Large intestine (tissue), 3 donors: Measurements from ENCODE around the gene C12orf75. TPM values are rescaled to one million over a fixed set of nuclear protein-coding genes. Genes with fewer than 3 reads are reported as not detected.
"Not testable (repeated sequence)": the region's sequence is repeated elsewhere in the genome, so short reads cannot be mapped to it uniquely, and the experiment has no call there.

ENCODE experiments used
- DNase-seq, 2 donors: peaks; one replicate each; pipeline versions ENCODE4 v3.0.0 to v3.0.0-alpha.2; 2013
- H3K27ac ChIP-seq: one replicate; pipeline ENCODE4 v1.5.1; 2013; ENCODE audit warnings: low read length
- H3K27me3 ChIP-seq: 2 replicates; pipeline ENCODE4 v1.6.1; 2013; ENCODE audit warnings: low read length; ENCODE audit not compliant: control insufficient read depth, insufficient read depth
- H3K36me3 ChIP-seq: 2 replicates; pipeline ENCODE4 v1.6.1; 2013; ENCODE audit warnings: low read length; ENCODE audit not compliant: control insufficient read depth, insufficient read depth
- H3K4me1 ChIP-seq: one replicate; pipeline ENCODE4 v1.6.1; 2013; ENCODE audit warnings: low read length; ENCODE audit not compliant: control insufficient read depth, insufficient read depth
- H3K4me3 ChIP-seq: one replicate; pipeline ENCODE4 v1.5.1; 2013; ENCODE audit warnings: low read length
- H3K9me3 ChIP-seq: one replicate; pipeline ENCODE4 v1.6.1; 2013; ENCODE audit warnings: mild to moderate bottlenecking, low read depth, low read length, moderate library complexity; ENCODE audit not compliant: control insufficient read depth
- WGBS: methylation state at CpG from one replicate; pipeline ENCODE4 v1.1.5; 2013; ENCODE audit warnings: low lambda C conversion rate; ENCODE audit not compliant: insufficient coverage; 5-methylcytosine and 5-hydroxymethylcytosine counted together
- polyA plus RNA-seq: library from polyadenylated mRNA; unstranded; fragments of 120-200 nt; gene quantifications from one replicate; pipeline ENCODE4 v1.2.1, GENCODE V29; 2013

C12orf75 gene
- polyA plus RNA-seq, 1 donor = 31.2 TPM

DNA sequence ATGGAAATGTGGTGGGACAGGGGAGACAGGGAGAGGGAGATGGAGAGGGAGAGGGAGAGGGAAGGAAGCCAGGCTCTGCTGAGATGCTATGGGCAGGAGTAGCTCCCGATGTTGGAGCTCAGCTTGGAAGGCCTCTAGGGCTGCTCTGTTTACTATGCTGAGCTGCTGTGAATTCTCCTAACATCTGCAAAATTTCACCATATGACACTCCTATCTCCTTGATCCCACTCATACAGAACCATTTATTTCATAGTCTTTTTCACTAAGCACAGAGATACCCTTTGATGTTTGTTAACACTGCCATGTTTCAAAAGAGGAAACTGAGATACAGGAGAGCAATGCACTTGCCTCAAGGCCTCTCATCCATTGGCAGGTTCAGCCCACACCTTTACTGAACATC is 60.7 kb downstream of the C12orf75 start:
- no peak overlapping the region for H3K27ac ChIP-seq
- no peak for DNase-seq
- no CpG with 5 or more reads among the region's 1 CpG for WGBS

GRCh38 chr12:105393587-105393986 is 63.1 kb downstream of the C12orf75 start:
- H3K4me1 ChIP-seq = no peaks in the 10 kb centered on the region
- H3K4me3 ChIP-seq = no peak overlapping the region
- H3K9me3 ChIP-seq = no peaks in the 10 kb centered on the region
- DNase-seq = no peak
- no peaks in the 10 kb centered on the region for H3K36me3 ChIP-seq
- no CpG with 5 or more reads among the region's 4 CpGs for WGBS
- no peak overlapping the region for H3K27ac ChIP-seq
- H3K27me3 ChIP-seq = no peaks in the 10 kb centered on the region

More for the DNA sequence above, 60.7 kb downstream of the C12orf75 start:
- Histone ChIP-seq H3K4me3 (no peak overlapping the region), H3K36me3 (no peaks in the 10 kb centered on the region), H3K9me3 (no peaks in the 10 kb centered on the region), H3K27me3 (no peaks in the 10 kb centered on the region), H3K4me1 (no peaks in the 10 kb centered on the region)

DNA sequence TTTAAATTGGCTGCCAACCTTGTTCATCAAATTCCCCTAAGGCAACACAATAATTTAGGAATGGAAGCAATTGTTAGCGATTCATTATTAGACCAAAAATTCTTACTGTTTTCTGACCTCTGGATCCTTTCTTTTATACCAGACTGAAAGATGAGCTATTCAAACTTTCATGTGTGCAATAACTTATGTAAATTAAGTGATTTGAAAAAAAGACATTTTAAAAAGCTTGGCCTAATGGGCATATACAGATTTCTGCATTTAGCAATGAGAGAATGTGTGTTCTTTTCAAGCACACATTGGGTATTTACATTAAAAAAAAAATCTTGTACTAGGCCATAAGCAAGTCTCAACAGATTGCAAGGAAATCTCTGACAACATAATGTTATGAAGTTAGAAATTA is 65.5 kb downstream of the C12orf75 start:
- Histone ChIP-seq H3K27ac (no peak overlapping the region), H3K4me3 (no peak overlapping the region), H3K27me3 (no peaks in the 10 kb centered on the region), H3K9me3 (no peaks in the 10 kb centered on the region), H3K36me3 (no peaks in the 10 kb centered on the region), H3K4me1 (no peaks in the 10 kb centered on the region)
- WGBS = no CpG with 5 or more reads among the region's 1 CpG
- DNase-seq = no peak

GRCh38 chr12:105396983-105397382 is 66.5 kb downstream of the C12orf75 start:
- Histone ChIP-seq H3K9me3 (no peaks in the 10 kb centered on the region), H3K36me3 (no peaks in the 10 kb centered on the region), H3K4me1 (no peaks in the 10 kb centered on the region), H3K27ac (no peak overlapping the region), H3K27me3 (no peaks in the 10 kb centered on the region), H3K4me3 (no peak overlapping the region)
- no peak for DNase-seq
- no CpG with 5 or more reads among the region's 2 CpGs for WGBS

GRCh38 chr12:105398930-105399329 is 68.4 kb downstream of the C12orf75 start:
- Histone ChIP-seq H3K27ac (no peak overlapping the region), H3K27me3 (no peaks in the 10 kb centered on the region), H3K4me1 (no peaks in the 10 kb centered on the region), H3K36me3 (no peaks in the 10 kb centered on the region), H3K9me3 (no peaks in the 10 kb centered on the region), H3K4me3 (no peak overlapping the region)
- DNase-seq = no peak
- WGBS = no CpG with 5 or more reads among the region's 2 CpGs

- H3K27me3 ChIP-seq = no peaks in the 10 kb centered on the region
- no peak overlapping the region for H3K4me3 ChIP-seq
- H3K27ac ChIP-seq = no peak overlapping the region
- no peaks in the 10 kb centered on the region for H3K36me3 ChIP-seq
- H3K9me3 ChIP-seq = no peaks in the 10 kb centered on the region
- H3K4me1 ChIP-seq = no peaks in the 10 kb centered on the region
- WGBS = no CpG with 5 or more reads among the region's 7 CpGs
- no peak for DNase-seq
Observed at GRCh38 chr12:105399428-105400081, 69.1 kb downstream of the C12orf75 start.

GRCh38 chr12:105400227-105400626 is 69.7 kb downstream of the C12orf75 start:
- DNase-seq = no peak
- Histone ChIP-seq H3K4me3 (no peak overlapping the region), H3K36me3 (no peaks in the 10 kb centered on the region), H3K9me3 (no peaks in the 10 kb centered on the region), H3K27me3 (no peaks in the 10 kb centered on the region), H3K27ac (no peak overlapping the region), H3K4me1 (no peaks in the 10 kb centered on the region)
- WGBS = 100% methylated on average over 3 of the region's 4 CpGs

DNA sequence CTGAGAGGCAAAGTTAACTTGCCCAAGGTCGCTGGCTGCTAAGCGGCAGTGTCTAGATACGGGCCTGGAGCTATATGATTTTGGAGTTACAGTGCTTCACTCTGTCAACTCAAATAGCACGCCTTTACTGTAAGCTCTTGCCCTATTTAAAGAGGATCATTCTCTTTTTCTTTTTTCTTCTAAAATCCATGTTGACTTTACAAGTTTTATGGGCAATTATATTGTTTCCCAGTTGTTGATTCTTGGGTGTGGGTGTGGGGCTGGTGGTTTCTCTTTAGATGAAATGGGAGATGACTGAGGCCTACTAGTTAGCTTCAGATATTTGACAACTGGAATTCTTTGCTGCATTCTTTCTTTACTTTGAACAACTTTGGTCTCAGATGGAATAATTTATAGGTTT is 70.7 kb downstream of the C12orf75 start:
- Histone ChIP-seq H3K36me3 (no peaks in the 10 kb centered on the region), H3K27me3 (no peaks in the 10 kb centered on the region), H3K9me3 (no peaks in the 10 kb centered on the region), H3K4me3 (no peak overlapping the region), H3K4me1 (no peaks in the 10 kb centered on the region), H3K27ac (no peak overlapping the region)
- WGBS = 100% methylated on average over 1 of the region's 4 CpGs
- no peak for DNase-seq

- Histone ChIP-seq H3K27me3 (no peaks in the 10 kb centered on the region), H3K36me3 (no peaks in the 10 kb centered on the region), H3K4me1 (no peaks in the 10 kb centered on the region), H3K9me3 (no peaks in the 10 kb centered on the region), H3K27ac (no peak overlapping the region), H3K4me3 (no peak overlapping the region)
- no peak for DNase-seq
- WGBS = no CpG with 5 or more reads among the region's 5 CpGs
Observed at GRCh38 chr12:105402366-105402765, 71.9 kb downstream of the C12orf75 start.

DNA sequence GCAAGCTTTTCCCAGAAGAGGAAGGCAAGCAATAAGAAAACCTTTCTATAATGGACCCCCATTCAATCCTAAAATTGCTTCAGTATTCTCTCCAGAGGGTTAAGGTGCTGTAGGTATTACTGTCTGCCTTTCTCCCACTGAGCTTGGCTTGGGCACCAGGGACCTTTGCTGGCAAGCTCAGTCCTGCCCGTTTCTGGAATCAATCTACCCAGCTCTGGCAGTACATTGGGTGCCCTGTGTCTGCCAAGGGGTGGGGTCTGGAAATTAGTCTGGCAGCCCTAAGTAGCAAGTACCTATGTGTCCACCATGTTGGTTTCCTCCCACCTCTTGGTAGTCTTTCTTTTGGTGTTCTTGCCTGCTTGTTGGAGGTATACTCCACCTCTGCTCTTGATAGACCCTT is 72.6 kb downstream of the C12orf75 start:
- no peaks in the 10 kb centered on the region for H3K36me3 ChIP-seq
- no peak overlapping the region for H3K4me3 ChIP-seq
- H3K9me3 ChIP-seq = no peaks in the 10 kb centered on the region
- no peaks in the 10 kb centered on the region for H3K27me3 ChIP-seq
- no CpG with 5 or more reads among the region's 1 CpG for WGBS
- no peak for DNase-seq
- H3K27ac ChIP-seq = no peak overlapping the region
- no peaks in the 10 kb centered on the region for H3K4me1 ChIP-seq

- not testable (repeated sequence) for H3K9me3 ChIP-seq, DNase-seq, H3K27me3 ChIP-seq, H3K4me1 ChIP-seq, H3K27ac ChIP-seq, H3K4me3 ChIP-seq, H3K36me3 ChIP-seq
- no CpG with 5 or more reads among the region's 3 CpGs for WGBS
Observed at GRCh38 chr12:105404134-105404533, 73.6 kb downstream of the C12orf75 start.
